GM06990 (cell line): ENCODE measurements around the gene AHRR.

Experiments used
- DNase-seq: peaks from one replicate; pipeline ENCODE4 v3.0.0-alpha.2; 2011; ENCODE audit not compliant: insufficient read length; ENCODE audit errors: extremely low read depth
- H3K27me3 ChIP-seq: replicated peaks from 2 replicates; pipeline ENCODE4 v1.6.0; 2011; ENCODE audit warnings: low read length; ENCODE audit not compliant: control insufficient read depth, insufficient read depth
- H3K36me3 ChIP-seq: 2 replicates; pipeline ENCODE4 v1.5.1; 2011; ENCODE audit warnings: low read length; ENCODE audit not compliant: control insufficient read depth, insufficient read depth
- H3K4me3 ChIP-seq: replicated peaks from 2 replicates; pipeline ENCODE4 v1.5.1; 2011; ENCODE audit warnings: low read depth, mild to moderate bottlenecking, control low read depth, low read length
- TF ChIP-seq, protein P1 (sequence below): IDR thresholded peaks from 2 replicates; pipeline ENCODE4 v1.5.1; 2011; ENCODE audit warnings: low read length, control low read depth, mild to moderate bottlenecking, inconsistent platforms; ENCODE audit not compliant: insufficient read depth, poor library complexity, severe bottlenecking

Gene AHRR

DNA sequence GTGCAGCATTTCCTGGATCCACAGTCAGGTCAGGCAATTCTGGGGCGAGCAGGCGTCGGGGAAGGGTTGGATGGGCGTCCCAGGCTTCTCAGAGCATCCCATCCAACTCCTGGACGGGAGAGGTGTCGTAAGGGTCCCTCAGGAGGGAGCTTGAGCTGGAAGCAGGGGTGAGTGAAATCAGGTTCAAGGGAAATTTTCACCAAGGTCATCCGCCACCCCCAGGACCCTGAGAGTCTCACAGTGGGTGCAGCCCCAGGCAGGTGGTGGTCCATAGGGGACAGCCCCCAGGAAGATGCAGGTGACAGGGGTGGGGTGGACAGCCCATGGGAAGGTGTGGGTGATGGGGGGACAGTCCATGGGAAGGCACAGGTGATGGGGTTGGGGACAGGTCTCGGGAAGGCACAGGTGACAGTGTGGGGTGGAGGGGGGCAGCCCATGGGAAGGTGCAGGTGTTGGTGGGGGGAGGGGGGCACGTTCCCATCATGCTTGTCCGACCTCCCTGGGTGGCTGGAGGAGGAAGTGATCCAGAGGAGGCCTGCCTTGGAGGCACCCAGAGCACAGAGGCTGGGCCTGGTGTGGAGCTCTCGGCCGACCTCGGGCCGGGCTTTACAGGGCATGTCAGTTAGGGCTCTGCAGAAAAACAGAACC lies 48.9 kb downstream of the AHRR start:
- no peak for DNase-seq
- no peaks in the 10 kb centered on the region for H3K27me3 ChIP-seq
- H3K36me3 ChIP-seq = peaks cover 19% of the 10 kb centered on the region
- TF ChIP-seq, protein P1, sequence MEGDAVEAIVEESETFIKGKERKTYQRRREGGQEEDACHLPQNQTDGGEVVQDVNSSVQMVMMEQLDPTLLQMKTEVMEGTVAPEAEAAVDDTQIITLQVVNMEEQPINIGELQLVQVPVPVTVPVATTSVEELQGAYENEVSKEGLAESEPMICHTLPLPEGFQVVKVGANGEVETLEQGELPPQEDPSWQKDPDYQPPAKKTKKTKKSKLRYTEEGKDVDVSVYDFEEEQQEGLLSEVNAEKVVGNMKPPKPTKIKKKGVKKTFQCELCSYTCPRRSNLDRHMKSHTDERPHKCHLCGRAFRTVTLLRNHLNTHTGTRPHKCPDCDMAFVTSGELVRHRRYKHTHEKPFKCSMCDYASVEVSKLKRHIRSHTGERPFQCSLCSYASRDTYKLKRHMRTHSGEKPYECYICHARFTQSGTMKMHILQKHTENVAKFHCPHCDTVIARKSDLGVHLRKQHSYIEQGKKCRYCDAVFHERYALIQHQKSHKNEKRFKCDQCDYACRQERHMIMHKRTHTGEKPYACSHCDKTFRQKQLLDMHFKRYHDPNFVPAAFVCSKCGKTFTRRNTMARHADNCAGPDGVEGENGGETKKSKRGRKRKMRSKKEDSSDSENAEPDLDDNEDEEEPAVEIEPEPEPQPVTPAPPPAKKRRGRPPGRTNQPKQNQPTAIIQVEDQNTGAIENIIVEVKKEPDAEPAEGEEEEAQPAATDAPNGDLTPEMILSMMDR = no peak
- no peak overlapping the region for H3K4me3 ChIP-seq

GRCh38 chr5:370959-371810 lies 49.7 kb downstream of the AHRR start:
- no peaks in the 10 kb centered on the region for H3K27me3 ChIP-seq
- TF ChIP-seq, protein P1 = no peak
- no peak for DNase-seq
- no peak overlapping the region for H3K4me3 ChIP-seq
- peaks cover 21% of the 10 kb centered on the region for H3K36me3 ChIP-seq

GRCh38 chr5:371811-372555 lies 50.5 kb downstream of the AHRR start:
- H3K36me3 ChIP-seq = peaks cover 25% of the 10 kb centered on the region
- DNase-seq = no peak
- TF ChIP-seq, protein P1 = no peak
- H3K4me3 ChIP-seq = no peak overlapping the region
- H3K27me3 ChIP-seq = no peaks in the 10 kb centered on the region

DNA sequence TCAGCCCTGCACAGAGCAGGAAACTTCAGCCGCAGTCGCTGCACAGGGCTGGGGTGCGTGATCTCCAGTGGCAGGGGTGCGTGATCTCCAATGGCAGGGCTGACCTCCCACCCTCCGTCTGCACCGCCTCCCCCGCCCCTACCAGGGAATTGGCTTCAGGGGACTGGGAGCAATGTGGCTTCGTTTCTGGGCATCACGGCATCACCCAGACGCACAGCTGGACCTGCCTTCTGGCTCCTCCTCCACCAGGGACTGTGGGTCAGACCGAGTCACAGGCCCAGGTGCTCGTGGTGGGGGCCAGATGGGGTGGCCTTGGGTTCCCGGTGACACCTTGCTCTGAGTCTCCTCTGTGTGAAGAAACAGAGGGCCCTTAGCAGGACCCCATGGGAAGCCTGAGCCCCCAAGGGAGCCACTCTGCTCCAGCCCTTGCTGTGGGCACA lies 51.1 kb downstream of the AHRR start:
- DNase-seq = no peak
- TF ChIP-seq, protein P1 = no peak
- Histone ChIP-seq H3K36me3 (peaks cover 24% of the 10 kb centered on the region), H3K27me3 (no peaks in the 10 kb centered on the region), H3K4me3 (no peak overlapping the region)

DNA sequence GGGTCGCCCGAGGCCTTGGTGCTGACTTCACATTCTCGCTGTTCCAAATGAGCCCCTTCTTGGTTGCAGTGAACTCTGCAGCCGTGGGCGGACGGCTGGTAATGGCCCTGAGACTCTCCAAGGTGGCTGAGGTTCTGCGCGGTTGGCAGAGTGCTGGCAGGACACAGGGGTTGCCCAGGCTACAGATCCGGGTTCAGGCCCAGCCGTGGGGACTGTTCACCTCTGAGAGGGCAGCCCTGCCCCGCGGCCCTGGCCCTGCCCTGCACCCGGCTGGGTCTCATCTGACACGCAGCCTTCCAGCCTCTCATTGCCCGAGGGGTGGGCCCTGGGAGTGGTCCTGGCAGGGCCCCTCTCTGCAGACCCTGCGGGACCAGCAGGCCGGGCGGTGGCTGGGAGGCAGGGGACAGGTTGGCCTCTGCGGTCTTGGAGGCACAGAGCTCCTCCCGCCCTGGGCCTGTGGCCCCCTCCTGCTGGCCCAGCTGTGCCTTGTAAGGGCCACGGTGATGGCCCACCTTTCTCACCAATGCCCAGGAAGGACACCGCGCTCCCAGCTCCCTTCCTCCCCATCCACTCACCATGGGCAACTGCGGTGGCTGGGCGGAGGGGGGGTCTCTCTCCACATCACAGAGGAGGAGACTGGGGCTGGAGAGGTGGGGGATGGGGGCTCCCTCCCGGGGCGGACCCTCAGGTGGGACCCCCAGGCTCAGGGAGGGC lies 51.6 kb downstream of the AHRR start:
- TF ChIP-seq, protein P1 = no peak
- no peaks in the 10 kb centered on the region for H3K27me3 ChIP-seq
- no peak for DNase-seq
- H3K36me3 ChIP-seq = peaks cover 22% of the 10 kb centered on the region
- H3K4me3 ChIP-seq = peak overlapping the region; percentile 51
